SJSA1 (cell line): ENCODE measurements around the gene TMEM165. TPM values are rescaled to one million over a fixed set of nuclear protein-coding genes. Genes with fewer than 3 reads are reported as not detected.
"Not testable (repeated sequence)": the region's sequence is repeated elsewhere in the genome, so short reads cannot be mapped to it uniquely, and the experiment has no call there.

Experiments
- DNase-seq, 2 experiments: peaks; one replicate each; pipeline ENCODE4 v3.0.0-alpha.2; 2015 to 2020; ENCODE audit warnings: low spot score in 2 of 2, low read depth in 1 of 2
- H3K27ac ChIP-seq: fragments of 250-450 bp; sonication (Bioruptor Pico); 2 replicates; pipeline ENCODE4 v1.5.1; 2020; ENCODE audit warnings: mild to moderate bottlenecking, moderate library complexity
- H3K27me3 ChIP-seq: fragments of 250-450 bp; sonication (Bioruptor Pico); replicated peaks from 2 replicates; pipeline ENCODE4 v1.5.1; 2020; ENCODE audit warnings: mild to moderate bottlenecking, moderate library complexity
- H3K36me3 ChIP-seq: fragments of 250-450 bp; sonication (Bioruptor Pico); 2 replicates; pipeline ENCODE4 v1.5.1; 2020; ENCODE audit warnings: mild to moderate bottlenecking
- H3K4me1 ChIP-seq: fragments of 250-450 bp; sonication (Bioruptor Pico); replicated peaks from 2 replicates; pipeline ENCODE4 v1.6.1; 2021; ENCODE audit warnings: mild to moderate bottlenecking
- H3K4me3 ChIP-seq: fragments of 250-450 bp; sonication (Bioruptor Pico); 2 replicates; pipeline ENCODE4 v1.5.1; 2020; ENCODE audit warnings: mild to moderate bottlenecking
- H3K9me3 ChIP-seq: fragments of 250-450 bp; sonication (Bioruptor Pico); replicated peaks from 2 replicates; pipeline ENCODE4 v1.5.1; 2020; ENCODE audit warnings: mild to moderate bottlenecking
- total RNA-seq: library from RNA; depleted of rRNA; stranded (reverse); fragments of >200 nt; shearing (Covaris generic); gene quantifications from 2 replicates; pipeline ENCODE4 v1.2.3, GENCODE V29; 2014

Gene TMEM165
- total RNA-seq, 1 experiment from 2014 or later, result 196 TPM

- peaks cover 40% of the 10 kb centered on the region for H3K4me1 ChIP-seq
- H3K27ac ChIP-seq, result no peak overlapping the region
- no peaks in the 10 kb centered on the region for H3K36me3 ChIP-seq
- H3K4me3 ChIP-seq, result no peak overlapping the region
- no peaks in the 10 kb centered on the region for H3K9me3 ChIP-seq
- peak in 1 of 2 experiments; percentile 25 for DNase-seq
- no peaks in the 10 kb centered on the region for H3K27me3 ChIP-seq
These were observed 37.1 kb upstream of the TMEM165 start for GRCh38 chr4:55358668-55359067.

DNA sequence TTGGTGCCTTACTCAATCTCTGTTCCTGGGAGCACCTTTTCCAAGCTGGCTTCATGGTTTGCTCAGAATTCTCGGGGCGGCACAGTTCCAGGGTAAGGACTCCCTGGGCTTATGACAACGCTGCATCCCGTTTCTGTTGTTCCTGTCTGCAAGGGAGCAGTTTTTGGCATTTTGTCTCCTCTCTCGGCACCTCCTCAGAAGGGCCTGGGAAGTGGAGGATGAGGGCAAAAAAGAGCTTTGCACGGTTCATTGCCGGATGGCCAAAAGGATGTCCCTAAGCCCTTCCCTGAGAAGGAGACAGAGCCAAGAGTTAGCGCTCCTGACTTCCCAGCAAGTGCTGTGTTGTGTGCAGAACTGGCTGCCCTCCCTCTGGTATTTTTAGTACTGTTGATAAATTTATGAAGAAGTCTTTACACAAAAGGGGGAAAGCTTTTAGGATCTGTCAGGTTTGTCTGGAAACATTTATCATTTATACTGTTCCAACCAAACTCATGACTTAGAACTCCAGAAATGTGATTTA lies 36.3 kb upstream of the TMEM165 start:
- H3K36me3 ChIP-seq, result no peaks in the 10 kb centered on the region
- no peak overlapping the region for H3K4me3 ChIP-seq
- H3K27me3 ChIP-seq, result no peaks in the 10 kb centered on the region
- H3K9me3 ChIP-seq, result no peaks in the 10 kb centered on the region
- H3K27ac ChIP-seq, result no peak overlapping the region
- H3K4me1 ChIP-seq, result peaks cover 40% of the 10 kb centered on the region
- DNase-seq, result no peak

GRCh38 chr4:55362938-55363337 lies 32.8 kb upstream of the TMEM165 start:
- peaks cover 36% of the 10 kb centered on the region for H3K4me1 ChIP-seq
- H3K27ac ChIP-seq, H3K27me3 ChIP-seq, DNase-seq, H3K9me3 ChIP-seq, H3K4me3 ChIP-seq, H3K36me3 ChIP-seq: not testable (repeated sequence)

DNA sequence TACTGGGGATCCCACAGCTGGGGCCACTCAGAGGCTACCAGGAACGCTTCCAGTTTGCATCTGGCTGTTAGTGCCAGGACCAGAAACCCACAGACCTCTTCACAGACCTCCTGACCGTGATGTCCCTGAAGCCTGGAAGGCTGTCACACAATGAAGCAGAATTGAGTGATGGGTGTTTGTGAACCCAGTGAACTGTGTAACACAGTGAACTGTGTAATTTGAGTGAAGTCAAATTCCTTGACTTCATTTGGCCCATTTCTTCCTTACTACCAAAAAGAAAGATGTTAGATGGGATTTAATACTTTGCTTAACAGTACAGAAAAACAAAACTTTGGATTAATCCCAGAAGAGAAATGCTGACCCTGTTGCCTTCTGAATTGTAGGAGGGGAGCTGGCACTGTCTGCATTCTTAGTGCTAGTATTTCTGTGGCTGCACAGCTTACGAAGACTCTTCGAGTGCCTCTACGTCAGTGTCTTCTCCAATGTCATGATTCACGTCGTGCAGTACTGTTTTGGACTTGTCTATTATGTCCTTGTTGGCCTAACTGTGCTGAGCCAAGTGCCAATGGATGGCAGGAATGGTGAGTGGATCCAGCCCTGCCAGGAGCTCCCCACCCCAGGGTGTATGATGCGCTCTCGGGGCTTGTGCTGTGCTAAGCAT lies 31.9 kb upstream of the TMEM165 start:
- Histone ChIP-seq H3K4me3 (no peak overlapping the region), H3K4me1 (peaks cover 28% of the 10 kb centered on the region), H3K27ac (no peak overlapping the region), H3K36me3 (no peaks in the 10 kb centered on the region; the same call in 1 of the 2 replicates), H3K9me3 (no peaks in the 10 kb centered on the region), H3K27me3 (no peaks in the 10 kb centered on the region)
- DNase-seq, result no peak

DNA sequence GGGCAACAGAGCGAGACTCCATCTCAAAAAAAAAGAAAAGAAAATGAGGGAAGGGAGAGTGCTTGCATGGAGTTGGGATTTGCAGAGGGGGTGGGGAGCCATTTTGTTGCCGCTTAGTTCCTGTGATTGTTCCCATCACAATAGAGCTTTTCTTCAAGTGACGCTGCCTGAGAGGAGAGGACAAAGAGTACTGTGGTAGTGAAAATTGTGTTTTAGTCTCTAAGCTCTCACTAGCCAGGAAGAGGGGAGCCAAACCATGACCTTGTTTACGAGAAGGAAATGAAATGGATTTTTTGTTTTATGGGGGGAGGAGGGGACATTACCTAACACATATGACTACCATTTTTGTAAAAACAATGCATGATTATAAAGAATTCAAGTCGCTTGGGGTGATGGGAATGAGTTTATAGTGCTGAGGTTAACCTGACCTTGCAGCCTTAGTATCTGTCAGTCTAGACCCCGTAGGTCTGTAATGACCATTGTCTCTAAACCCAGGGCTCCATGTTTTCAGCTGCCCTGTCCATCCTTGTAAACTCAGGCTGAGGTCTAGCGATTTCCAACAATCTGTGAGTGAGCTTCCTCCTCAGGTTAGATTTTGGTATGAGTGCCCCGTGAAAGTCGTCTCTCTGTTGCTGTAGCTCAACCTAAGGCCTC lies 30.9 kb upstream of the TMEM165 start:
- no peaks in the 10 kb centered on the region for H3K27me3 ChIP-seq
- no peak overlapping the region for H3K4me3 ChIP-seq
- peaks cover 19% of the 10 kb centered on the region for H3K4me1 ChIP-seq
- no peaks in the 10 kb centered on the region; the same call in 1 of the 2 replicates for H3K36me3 ChIP-seq
- H3K9me3 ChIP-seq, result no peaks in the 10 kb centered on the region
- no peak for DNase-seq
- H3K27ac ChIP-seq, result no peak overlapping the region

DNA sequence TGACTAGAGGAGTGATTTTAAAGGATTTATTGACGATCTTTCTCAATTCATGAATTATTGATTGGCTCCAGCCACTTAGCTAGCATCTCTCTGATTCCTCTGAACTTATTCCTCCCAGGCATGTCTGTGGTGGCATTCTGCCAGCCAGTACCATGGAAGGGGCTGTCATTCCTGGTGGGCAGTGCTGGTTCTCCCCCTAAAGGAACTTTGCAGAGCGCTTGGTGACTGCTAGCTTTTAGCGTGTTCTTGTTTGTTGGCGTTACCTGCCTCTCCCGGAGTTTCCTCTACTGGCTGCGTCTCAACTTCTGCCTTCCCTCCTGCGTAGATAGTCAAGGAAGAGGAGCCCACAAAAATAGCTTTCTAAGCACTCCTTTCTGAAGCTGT lies 30.4 kb upstream of the TMEM165 start:
- Histone ChIP-seq H3K4me3 (no peak overlapping the region), H3K36me3 (no peaks in the 10 kb centered on the region; the same call in 1 of the 2 replicates), H3K27me3 (no peaks in the 10 kb centered on the region), H3K4me1 (peaks cover 19% of the 10 kb centered on the region), H3K27ac (no peak overlapping the region), H3K9me3 (no peaks in the 10 kb centered on the region)
- no peak for DNase-seq

GRCh38 chr4:55366621-55367020 lies 29.1 kb upstream of the TMEM165 start:
- no peak overlapping the region for H3K27ac ChIP-seq

DNA sequence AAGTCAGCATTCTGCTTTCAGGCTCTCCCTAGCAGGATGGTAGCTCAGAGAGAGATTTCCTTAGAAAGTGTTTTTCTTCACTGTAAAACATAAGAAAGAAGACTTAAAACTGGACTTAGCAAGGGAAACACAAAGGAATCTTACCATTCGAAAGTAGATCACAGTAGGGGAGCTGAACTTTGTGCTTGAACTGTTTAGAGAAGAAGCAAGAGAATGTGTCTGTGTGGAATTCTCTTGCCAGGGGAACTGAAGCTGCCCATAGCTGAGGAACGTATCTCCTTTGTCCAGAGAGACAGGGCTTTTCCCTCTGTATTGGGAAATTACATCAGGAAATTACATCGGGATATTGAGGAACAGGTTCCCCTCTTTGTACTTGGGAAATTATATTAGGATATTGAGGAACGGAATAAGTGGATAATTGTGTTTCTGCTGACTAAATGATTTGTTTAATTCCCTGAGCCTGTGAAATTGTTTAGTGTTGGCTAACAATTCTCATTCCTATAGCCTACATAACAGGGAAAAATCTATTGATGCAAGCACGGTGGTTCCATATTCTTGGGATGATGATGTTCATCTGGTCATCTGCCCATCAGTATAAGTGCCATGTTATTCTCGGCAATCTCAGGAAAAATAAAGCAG lies 28.6 kb upstream of the TMEM165 start:
- Histone ChIP-seq H3K27ac (no peak overlapping the region), H3K4me1 (peaks cover 6% of the 10 kb centered on the region; the same call in 1 of the 2 replicates), H3K4me3 (no peak overlapping the region), H3K9me3 (no peaks in the 10 kb centered on the region), H3K27me3 (no peaks in the 10 kb centered on the region), H3K36me3 (no peaks in the 10 kb centered on the region; the same call in 1 of the 2 replicates)
- no peak for DNase-seq

More at GRCh38 chr4:55366621-55367020, 29.1 kb upstream of the TMEM165 start:
- Histone ChIP-seq H3K27me3 (no peaks in the 10 kb centered on the region), H3K4me1 (peaks cover 12% of the 10 kb centered on the region), H3K9me3 (no peaks in the 10 kb centered on the region), H3K4me3 (no peak overlapping the region), H3K36me3 (no peaks in the 10 kb centered on the region; the same call in 1 of the 2 replicates)
- no peak for DNase-seq

DNA sequence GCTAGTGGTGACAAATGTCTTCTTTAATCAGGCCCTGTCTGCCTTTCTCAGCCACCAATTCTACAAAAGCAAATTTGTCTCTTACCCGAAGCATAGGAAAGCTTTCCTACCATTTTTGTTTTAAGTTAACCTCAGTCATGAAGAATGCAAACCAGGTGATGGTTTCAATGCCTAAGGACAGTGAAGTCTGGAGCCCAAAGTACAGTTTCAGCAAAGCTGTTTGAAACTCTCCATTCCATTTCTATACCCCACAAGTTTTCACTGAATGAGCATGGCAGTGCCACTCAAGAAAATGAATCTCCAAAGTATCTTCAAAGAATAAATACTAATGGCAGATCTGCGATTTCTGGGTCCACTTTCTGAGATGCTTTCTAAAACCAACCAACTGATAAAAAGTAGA lies 25.8 kb upstream of the TMEM165 start:
- no peaks in the 10 kb centered on the region; the same call in 1 of the 2 replicates for H3K36me3 ChIP-seq
- no peak overlapping the region for H3K27ac ChIP-seq
- no peaks in the 10 kb centered on the region for H3K4me1 ChIP-seq
- H3K4me3 ChIP-seq, result no peak overlapping the region
- no peak for DNase-seq
- no peaks in the 10 kb centered on the region for H3K27me3 ChIP-seq
- no peaks in the 10 kb centered on the region for H3K9me3 ChIP-seq

GRCh38 chr4:55372259-55372658 lies 23.5 kb upstream of the TMEM165 start:
- DNase-seq, result no peak
- Histone ChIP-seq H3K27ac (no peak overlapping the region), H3K4me3 (no peak overlapping the region)

GRCh38 chr4:55373461-55373860 lies 22.3 kb upstream of the TMEM165 start:
- no peak for DNase-seq
- H3K9me3 ChIP-seq, result no peaks in the 10 kb centered on the region
- H3K4me3 ChIP-seq, result no peak overlapping the region
- H3K27me3 ChIP-seq, result no peaks in the 10 kb centered on the region
- no peak overlapping the region for H3K27ac ChIP-seq
- peaks cover under 1% of the 10 kb centered on the region; the same call in 1 of the 2 replicates for H3K4me1 ChIP-seq
- H3K36me3 ChIP-seq, result no peaks in the 10 kb centered on the region

More at GRCh38 chr4:55372259-55372658, 23.5 kb upstream of the TMEM165 start:
- no peaks in the 10 kb centered on the region for H3K27me3 ChIP-seq
- H3K4me1 ChIP-seq, result no peaks in the 10 kb centered on the region
- no peaks in the 10 kb centered on the region for H3K9me3 ChIP-seq
- no peaks in the 10 kb centered on the region; the same call in 1 of the 2 replicates for H3K36me3 ChIP-seq

GRCh38 chr4:55376698-55377097 lies 19.1 kb upstream of the TMEM165 start:
- H3K9me3 ChIP-seq, result no peaks in the 10 kb centered on the region
- no peak for DNase-seq
- no peaks in the 10 kb centered on the region for H3K27me3 ChIP-seq
- no peaks in the 10 kb centered on the region for H3K36me3 ChIP-seq
- no peak overlapping the region for H3K4me3 ChIP-seq
- peaks cover 10% of the 10 kb centered on the region for H3K4me1 ChIP-seq
- no peak overlapping the region for H3K27ac ChIP-seq

- H3K9me3 ChIP-seq, result no peaks in the 10 kb centered on the region
- no peak overlapping the region for H3K27ac ChIP-seq
- no peaks in the 10 kb centered on the region for H3K27me3 ChIP-seq
- peak; percentile 46 to 57 for DNase-seq
- H3K4me3 ChIP-seq, result no peak overlapping the region
- peaks cover 10% of the 10 kb centered on the region for H3K4me1 ChIP-seq
- no peaks in the 10 kb centered on the region for H3K36me3 ChIP-seq
These were observed 16.9 kb upstream of the TMEM165 start for GRCh38 chr4:55378617-55379467.
